HEK293 (cell line): ENCODE measurements around the gene MARCHF3.

Experiments
- CTCF ChIA-PET: fragments of 350-600 bp; formaldehyde crosslinking; extraction: SDS; loops from one replicate; lab custom pipeline; 2021; ENCODE audit warnings: antibody characterized with exemption; lab: Yijun Ruan, JAX
- POLR2A ChIA-PET: fragments of 300-600 bp; formaldehyde crosslinking; extraction: SDS; loops from one replicate; lab custom pipeline; 2020; ENCODE audit warnings: antibody characterized with exemption, inconsistent platforms; lab: Yijun Ruan, JAX
- H3K27ac ChIP-seq: fragments of 200-500 bp; sonication (Bioruptor generic); 2 replicates; pipeline ENCODE4 v1.5.1; 2014; ENCODE audit warnings: low read depth, low read length, control low read depth, inconsistent platforms; ENCODE audit errors: extremely low read depth
- H3K36me3 ChIP-seq, 2 experiments: fragments of 200-500 bp in 1 of 2; sonication (Bioruptor generic) in 1 of 2; 1 replicate in 1 of 2; 2 replicates in 1 of 2; pipeline ENCODE4 v1.5.1; 2014 to 2017; ENCODE audit warnings: inconsistent platforms in 2 of 2, low read length in 2 of 2; ENCODE audit not compliant: control insufficient read depth in 2 of 2, insufficient read depth in 1 of 2
- H3K4me1 ChIP-seq: fragments of 200-500 bp; sonication (Bioruptor generic); 2 replicates; pipeline ENCODE4 v1.5.1; 2014; ENCODE audit warnings: mild to moderate bottlenecking, low read length, inconsistent platforms; ENCODE audit not compliant: control insufficient read depth, insufficient read depth
- H3K4me3 ChIP-seq: 2 replicates; pipeline ENCODE4 v1.5.1; 2011; ENCODE audit warnings: low read depth, mild to moderate bottlenecking, control low read depth, low read length, moderate library complexity
- H3K9me3 ChIP-seq: fragments of 200-500 bp; sonication (Bioruptor generic); 2 replicates; pipeline ENCODE4 v1.5.1; 2014; ENCODE audit warnings: low read depth, low read length, inconsistent platforms; ENCODE audit not compliant: control insufficient read depth, insufficient read depth
- BCL6B ChIP-seq: fragments of 450-650 bp; formaldehyde crosslinking; IDR thresholded peaks from 2 replicates; pipeline ENCODE4 v1.5.1; 2017; ENCODE audit warnings: missing biosample characterization, missing genetic modification characterization
- PBX3 ChIP-seq: sonication (generic); formaldehyde crosslinking; IDR thresholded peaks from 2 replicates; pipeline ENCODE4 v1.8.1; 2022; ENCODE audit warnings: mild to moderate bottlenecking, moderate library complexity, missing genetic modification reagents
- PRDM1 ChIP-seq: fragments of 450-650 bp; formaldehyde crosslinking; IDR thresholded peaks from 2 replicates; pipeline ENCODE4; 2016; ENCODE audit warnings: missing biosample characterization, missing genetic modification characterization
- PRDM2 ChIP-seq: fragments of 450-650 bp; formaldehyde crosslinking; IDR thresholded peaks from 2 replicates; pipeline ENCODE4 v1.5.1; 2016; ENCODE audit warnings: missing biosample characterization, missing genetic modification characterization, borderline replicate concordance
- ZBTB11 ChIP-seq: fragments of 450-650 bp; formaldehyde crosslinking; conservative IDR thresholded peaks from 2 replicates; pipeline ENCODE4 v1.5.1; 2016; ENCODE audit warnings: low read depth, missing biosample characterization, missing genetic modification characterization
- ZFP41 ChIP-seq: fragments of 450-650 bp; formaldehyde crosslinking; IDR thresholded peaks from 2 replicates; pipeline ENCODE4 v1.5.1; 2016; ENCODE audit warnings: missing biosample characterization, missing genetic modification characterization, borderline replicate concordance
- ZNF10 ChIP-seq: fragments of 450-650 bp; formaldehyde crosslinking; IDR thresholded peaks from 2 replicates; pipeline ENCODE4 v1.5.1; 2017; ENCODE audit warnings: missing biosample characterization, missing genetic modification characterization
- ZNF157 ChIP-seq: fragments of 450-650 bp; formaldehyde crosslinking; IDR thresholded peaks from 2 replicates; pipeline ENCODE4 v1.5.1; 2016; ENCODE audit warnings: missing biosample characterization, missing genetic modification characterization
- ZNF175 ChIP-seq: fragments of 450-650 bp; formaldehyde crosslinking; IDR thresholded peaks from 2 replicates; pipeline ENCODE4 v1.5.1; 2016; ENCODE audit warnings: missing biosample characterization, missing genetic modification characterization
- ZNF24 ChIP-seq: fragments of 450-650 bp; formaldehyde crosslinking; IDR thresholded peaks from 2 replicates; pipeline ENCODE4 v1.5.1; 2016; ENCODE audit warnings: missing biosample characterization, missing genetic modification characterization
- ZNF302 ChIP-seq: fragments of 450-650 bp; formaldehyde crosslinking; IDR thresholded peaks from 2 replicates; pipeline ENCODE4 v1.5.1; 2016; ENCODE audit warnings: missing biosample characterization, missing genetic modification characterization, low read depth
- ZNF391 ChIP-seq: fragments of 450-650 bp; formaldehyde crosslinking; IDR thresholded peaks from 2 replicates; pipeline ENCODE4 v1.5.1; 2016; ENCODE audit warnings: low read depth, missing biosample characterization, missing genetic modification characterization, borderline replicate concordance
- ZNF513 ChIP-seq: fragments of 450-650 bp; IDR thresholded peaks from 2 replicates; pipeline ENCODE4 v1.5.1; 2018; ENCODE audit warnings: missing biosample characterization, missing genetic modification characterization
- ZNF514 ChIP-seq: fragments of 450-650 bp; formaldehyde crosslinking; IDR thresholded peaks from 2 replicates; pipeline ENCODE4 v1.5.1; 2016; ENCODE audit warnings: missing biosample characterization, missing genetic modification characterization
- ZNF580 ChIP-seq: fragments of 450-650 bp; formaldehyde crosslinking; IDR thresholded peaks from 2 replicates; pipeline ENCODE4 v1.5.1; 2016; ENCODE audit warnings: missing biosample characterization, missing genetic modification characterization
- ZNF692 ChIP-seq: fragments of 450-650 bp; formaldehyde crosslinking; IDR thresholded peaks from 2 replicates; pipeline ENCODE4 v1.5.1; 2016; ENCODE audit warnings: missing biosample characterization, missing genetic modification characterization
- ZNF837 ChIP-seq: fragments of 450-650 bp; formaldehyde crosslinking; IDR thresholded peaks from 2 replicates; pipeline ENCODE4 v1.5.1; 2016; ENCODE audit warnings: missing biosample characterization, missing genetic modification characterization

The MARCHF3 gene

GRCh38 chr5:126858441-126858840, 171.9 kb downstream of the MARCHF3 start (continued):
- TF ChIP-seq PBX3 (no peak), ZNF513 (tag by site-specific recombination) (no peak), ZNF692 (tag by site-specific recombination) (no peak), ZNF514 (tag by site-specific recombination) (no peak)

GRCh38 chr5:126857472-126858410, 172.6 kb downstream of the MARCHF3 start:
- no peaks in the 10 kb centered on the region for H3K4me1 ChIP-seq
- H3K9me3 ChIP-seq, result no peaks in the 10 kb centered on the region
- H3K36me3 ChIP-seq, result no peaks in the 10 kb centered on the region
- ChIA-PET POLR2A (no interaction called here), CTCF (no interaction called here)
- no peak overlapping the region for H3K27ac ChIP-seq
- H3K4me3 ChIP-seq, result no peak overlapping the region
- TF ChIP-seq ZNF692 (tag by site-specific recombination) (no peak), ZNF175 (no peak), ZNF302 (tag by site-specific recombination) (no peak), ZNF391 (no peak), ZBTB11 (tag by site-specific recombination) (no peak), BCL6B (tag by site-specific recombination) (no peak), ZNF10 (no peak), PRDM1 (no peak), ZNF837 (tag by site-specific recombination) (no peak), ZNF24 (tag by site-specific recombination) (no peak), ZNF157 (tag by site-specific recombination) (no peak), ZFP41 (no peak), ZNF580 (tag by site-specific recombination) (no peak), PRDM2 (no peak)
